Fibroblast of lung (primary cell): ENCODE data around the gene WWOX. TPM values are rescaled to one million over a fixed set of nuclear protein-coding genes. Genes with fewer than 3 reads are reported as not detected.

ENCODE experiments used
- DNase-seq, 2 donors: peaks; one replicate each; pipeline versions ENCODE4 v3.0.0 to v3.0.0-alpha.2; 2010; ENCODE audit warnings: low read depth in 2 of 2
- H2AFZ ChIP-seq: 2 replicates; pipeline ENCODE4 v1.5.1; 2012; ENCODE audit warnings: low read length, control low read depth, inconsistent platforms
- H3K27ac ChIP-seq: 2 replicates; pipeline ENCODE4 v1.5.1; 2011; ENCODE audit warnings: low read length, control low read depth; ENCODE audit not compliant: insufficient read depth
- H3K27me3 ChIP-seq: 2 replicates; pipeline ENCODE4 v1.5.1; 2011; ENCODE audit warnings: mild to moderate bottlenecking, low read length; ENCODE audit not compliant: control insufficient read depth, insufficient read depth
- H3K36me3 ChIP-seq: 2 replicates; pipeline ENCODE4 v1.5.1; 2011; ENCODE audit warnings: low read length; ENCODE audit not compliant: control insufficient read depth, insufficient read depth
- H3K4me1 ChIP-seq: 2 replicates; pipeline ENCODE4 v1.5.1; 2011; ENCODE audit warnings: low read length; ENCODE audit not compliant: control insufficient read depth, insufficient read depth; ENCODE audit errors: extremely low read depth
- H3K4me2 ChIP-seq: 2 replicates; pipeline ENCODE4 v1.5.1; 2011; ENCODE audit warnings: low read length, control low read depth; ENCODE audit not compliant: insufficient read depth; ENCODE audit errors: extremely low read depth
- H3K4me3 ChIP-seq, 4 experiments: fragments of 200-600 bp in 1 of 4; sonication (generic) in 1 of 4; replicated peaks in 1 of 4; 2 replicates each; pipeline ENCODE4 v1.5.1; 2011 to 2016; ENCODE audit warnings: low read length in 4 of 4, low read depth in 3 of 4, mild to moderate bottlenecking in 3 of 4, control low read depth in 2 of 4, inconsistent platforms in 1 of 4, mixed read lengths in 1 of 4; ENCODE audit not compliant: insufficient read depth in 1 of 4; ENCODE audit errors: control extremely low read depth in 1 of 4
- H3K79me2 ChIP-seq: 2 replicates; pipeline ENCODE4 v1.5.1; 2012; ENCODE audit warnings: mild to moderate bottlenecking, low read length, inconsistent platforms; ENCODE audit not compliant: control insufficient read depth, insufficient read depth
- H3K9ac ChIP-seq: 2 replicates; pipeline ENCODE4 v1.5.1; 2011; ENCODE audit warnings: mild to moderate bottlenecking, low read length, control low read depth; ENCODE audit not compliant: insufficient read depth
- H3K9me3 ChIP-seq: 2 replicates; pipeline ENCODE4 v1.5.1; 2012; ENCODE audit warnings: low read depth, low read length; ENCODE audit not compliant: control insufficient read depth, insufficient read depth
- H4K20me1 ChIP-seq: 2 replicates; pipeline ENCODE4 v1.5.1; 2011; ENCODE audit warnings: low read length; ENCODE audit not compliant: control insufficient read depth, insufficient read depth; ENCODE audit errors: extremely low read depth
- CTCF ChIP-seq, 2 donors: IDR thresholded peaks in 1 of 2; conservative IDR thresholded peaks in 1 of 2; 1 replicate in 1 of 2; 2 replicates in 1 of 2; pipeline ENCODE4 v1.5.1; 2011 to 2012; ENCODE audit warnings: low read length in 2 of 2, control low read depth in 1 of 2, inconsistent platforms in 1 of 2, low read depth in 1 of 2, mild to moderate bottlenecking in 1 of 2
- EZH2 ChIP-seq: IDR thresholded peaks from 2 replicates; pipeline ENCODE4 v1.5.1; 2012; ENCODE audit warnings: low read length, control low read depth, mild to moderate bottlenecking; ENCODE audit errors: missing control alignments
- polyA plus RNA-seq, 2 donors: library from polyadenylated mRNA; depleted of rRNA in 1 of 2; stranded (reverse) in 1 of 2; unstranded in 1 of 2; fragments of >200 nt; gene quantifications; 2 replicates each; pipeline ENCODE4 v1.2.1, GENCODE V29; 2011 to 2012; ENCODE audit warnings: missing spikeins in 1 of 2
- total RNA-seq: library from RNA; depleted of rRNA; stranded (reverse); fragments of >200 nt; gene quantifications from 2 replicates; pipeline ENCODE4 v1.2.1, GENCODE V29; 2014

WWOX gene
- total and polyA plus RNA-seq, 2 donors (not counting 1 experiment from before 2014, with no cell fraction given): 5.6 to 16.3 TPM

- H3K9ac ChIP-seq: no peak overlapping the region
- TF ChIP-seq CTCF (conservative IDR thresholded peaks at IDR 0.05 in 1 of 2, IDR thresholded peaks at IDR 0.05 in 1 of 2; ENCODE audit: low read depth in 1 of 2, low read length in 2 of 2) (no peak), EZH2 (no peak)
- no peaks in the 10 kb centered on the region for H3K9me3 ChIP-seq
- H3K36me3 ChIP-seq: no peaks in the 10 kb centered on the region
- no peak for DNase-seq
- no peak overlapping the region for H3K27ac ChIP-seq
- H3K4me2 ChIP-seq: no peak overlapping the region
- H3K27me3 ChIP-seq: no peaks in the 10 kb centered on the region
- H3K4me3 ChIP-seq: no peak overlapping the region
- no peaks in the 10 kb centered on the region for H3K79me2 ChIP-seq
- no peak overlapping the region for H2AFZ ChIP-seq
- H3K4me1 ChIP-seq: no peaks in the 10 kb centered on the region
- H4K20me1 ChIP-seq: no peaks in the 10 kb centered on the region
Observed at GRCh38 chr16:78196502-78196901, 97.0 kb downstream of the WWOX start.

- Histone ChIP-seq H3K4me1 (no peaks in the 10 kb centered on the region), H3K9me3 (no peaks in the 10 kb centered on the region), H3K4me2 (no peak overlapping the region), H3K27me3 (no peaks in the 10 kb centered on the region), H3K9ac (no peak overlapping the region), H3K4me3 (no peak overlapping the region), H3K27ac (no peak overlapping the region), H3K79me2 (no peaks in the 10 kb centered on the region), H2AFZ (no peak overlapping the region), H4K20me1 (no peaks in the 10 kb centered on the region), H3K36me3 (no peaks in the 10 kb centered on the region)
- DNase-seq: no peak
- TF ChIP-seq CTCF (conservative IDR thresholded peaks at IDR 0.05 in 1 of 2, IDR thresholded peaks at IDR 0.05 in 1 of 2; ENCODE audit: low read depth in 1 of 2, low read length in 2 of 2): no peak
- TF ChIP-seq EZH2: no peak
Observed at GRCh38 chr16:78198288-78198687, 98.8 kb downstream of the WWOX start.

- Histone ChIP-seq H3K4me1 (no peaks in the 10 kb centered on the region), H4K20me1 (no peaks in the 10 kb centered on the region), H3K4me2 (no peak overlapping the region), H3K9me3 (no peaks in the 10 kb centered on the region), H3K36me3 (no peaks in the 10 kb centered on the region), H3K27ac (no peak overlapping the region), H3K9ac (no peak overlapping the region), H2AFZ (no peak overlapping the region), H3K4me3 (no peak overlapping the region), H3K79me2 (no peaks in the 10 kb centered on the region), H3K27me3 (no peaks in the 10 kb centered on the region)
- DNase-seq: no peak
- no peak for TF ChIP-seq EZH2
- TF ChIP-seq CTCF (conservative IDR thresholded peaks at IDR 0.05 in 1 of 2, IDR thresholded peaks at IDR 0.05 in 1 of 2; ENCODE audit: low read depth in 1 of 2, low read length in 2 of 2): no peak
Observed at GRCh38 chr16:78199325-78200022, 100.0 kb downstream of the WWOX start.
